GM19099 (cell line): Measurements from ENCODE around the gene CUX1.

Source experiments
- POLR2A ChIP-seq: IDR thresholded peaks from 3 replicates; pipeline ENCODE4 v1.6.1; 2011; ENCODE audit warnings: low read depth; ENCODE audit not compliant: insufficient read length; ENCODE audit errors: extremely low read depth

CUX1 gene

DNA sequence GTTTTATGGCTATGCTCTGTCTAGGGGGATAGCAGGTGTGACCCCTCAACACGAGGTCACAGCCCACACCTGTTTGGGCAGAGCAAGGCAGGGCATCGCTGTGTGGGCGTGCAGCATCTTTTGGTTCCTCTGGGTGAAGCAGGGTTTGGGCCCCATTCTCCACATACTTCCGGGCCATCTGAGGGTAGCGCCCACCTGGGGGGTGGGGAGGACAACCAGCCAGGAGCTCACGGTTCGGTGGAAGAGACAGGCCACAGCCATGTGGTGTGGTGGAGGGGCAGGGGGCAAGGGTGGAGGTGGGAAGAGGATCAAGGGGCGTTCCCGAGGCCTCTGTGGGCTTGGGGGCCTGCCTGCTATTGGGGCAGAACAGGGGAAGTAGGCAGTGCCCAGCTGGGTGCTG lies 471.6 kb downstream of the CUX1 start:
- no peak for TF ChIP-seq POLR2A

DNA sequence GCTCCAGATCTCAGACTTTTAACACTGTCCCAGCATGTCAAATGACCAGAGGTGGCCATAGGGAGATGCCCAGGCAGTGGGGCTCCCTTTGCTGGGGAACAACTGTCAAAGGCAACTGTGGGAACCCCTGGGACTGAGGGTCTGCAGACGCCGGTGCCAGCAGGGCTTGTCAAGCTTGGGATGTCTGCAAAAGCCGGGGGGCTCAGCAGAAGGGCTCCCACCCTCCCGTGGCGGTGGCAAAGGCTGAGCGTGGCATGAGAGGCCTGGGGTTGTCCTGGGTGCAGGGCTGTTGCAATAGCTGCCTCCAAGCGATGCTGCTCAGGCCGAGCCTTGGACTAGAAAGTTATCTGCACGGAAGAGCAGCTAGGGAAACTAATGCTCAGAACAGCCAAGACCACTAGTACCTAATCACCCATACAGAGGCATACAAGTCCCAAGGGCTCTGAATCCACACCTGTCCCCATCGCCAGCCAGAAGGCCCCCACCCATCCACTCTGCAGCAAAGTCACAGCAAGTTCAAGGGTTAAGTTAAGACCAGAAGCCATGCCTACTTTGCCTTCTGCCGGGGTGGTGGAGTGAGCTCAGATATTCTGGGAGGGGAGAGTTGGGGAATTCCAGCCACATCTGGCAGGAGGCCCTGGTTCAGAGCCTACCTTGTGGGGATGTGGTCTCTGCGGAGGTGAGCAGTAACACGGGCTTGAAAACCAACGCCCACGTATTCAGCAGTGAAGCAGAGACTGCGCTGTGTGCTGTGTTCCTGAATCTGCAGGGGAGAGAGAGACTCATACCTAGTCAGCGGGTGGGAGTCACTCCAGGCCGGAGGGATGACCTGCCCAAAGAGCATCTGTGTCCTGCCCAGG lies 473.9 kb downstream of the CUX1 start:
- TF ChIP-seq POLR2A: no peak

DNA sequence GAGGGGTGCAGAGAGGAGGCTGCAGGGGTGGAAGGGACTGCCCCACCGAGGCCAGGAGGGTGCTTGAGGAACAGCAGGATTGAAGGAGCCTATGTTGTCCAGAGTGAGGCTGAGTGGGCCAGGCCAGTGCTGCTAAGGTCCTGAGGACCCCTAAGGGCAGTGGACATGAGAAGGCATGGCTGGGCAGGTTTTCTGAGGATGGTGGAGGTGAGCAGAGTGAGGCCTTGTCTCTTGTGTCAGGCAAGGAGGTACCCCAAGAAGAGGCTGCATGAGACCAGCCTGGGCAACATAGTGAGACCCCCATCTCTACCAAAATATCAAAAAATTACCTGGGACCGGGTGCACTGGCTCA lies 474.5 kb downstream of the CUX1 start:
- no peak for TF ChIP-seq POLR2A

DNA sequence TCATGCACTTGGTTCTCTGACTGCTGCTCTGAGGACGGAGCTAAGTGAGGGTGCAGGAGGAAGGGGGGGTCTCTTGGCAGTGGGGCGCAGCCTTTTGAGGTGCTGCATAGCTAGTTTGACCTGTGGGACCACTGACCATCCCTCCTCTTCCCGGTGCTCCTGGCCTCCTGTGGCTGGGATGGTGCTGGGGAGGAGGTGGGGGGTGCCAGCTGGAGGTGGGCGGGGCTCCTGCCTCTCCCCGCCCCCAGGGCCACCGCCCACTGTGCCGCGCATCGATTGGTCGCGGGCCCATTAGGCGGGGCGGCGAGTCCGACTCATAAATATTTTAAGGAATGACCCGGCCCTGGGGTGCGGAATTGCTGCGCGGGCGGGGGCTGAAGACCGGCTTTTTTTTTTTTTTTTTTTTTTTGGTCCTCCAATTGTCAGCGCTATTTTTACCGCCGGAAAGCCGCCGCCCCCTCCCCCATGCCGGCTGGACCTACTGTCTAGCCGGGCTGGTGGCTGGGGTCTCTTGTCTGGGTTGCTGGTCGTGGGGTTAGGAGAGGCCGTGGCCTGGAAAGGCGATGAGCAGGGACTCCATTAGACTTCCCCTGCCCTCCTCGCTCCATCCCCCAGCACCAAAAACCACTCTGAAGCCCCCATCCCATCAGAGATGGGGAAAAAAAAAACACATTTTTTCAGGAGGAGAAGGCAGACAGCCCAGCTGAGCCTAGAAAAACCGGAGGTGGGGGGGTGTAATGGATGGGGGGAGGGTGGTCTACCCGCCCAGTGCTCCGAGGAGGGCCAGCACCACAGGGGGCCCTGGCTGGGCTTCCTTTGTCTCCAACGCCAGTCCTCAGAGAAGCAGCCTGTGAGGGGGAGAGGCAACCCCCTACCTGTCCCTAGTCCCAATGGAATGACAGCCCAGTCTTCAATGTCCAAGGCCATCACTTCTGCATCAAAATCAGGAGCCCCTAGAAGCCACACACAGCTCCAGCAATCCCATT lies 475.7 kb downstream of the CUX1 start:
- TF ChIP-seq POLR2A: no peak

DNA sequence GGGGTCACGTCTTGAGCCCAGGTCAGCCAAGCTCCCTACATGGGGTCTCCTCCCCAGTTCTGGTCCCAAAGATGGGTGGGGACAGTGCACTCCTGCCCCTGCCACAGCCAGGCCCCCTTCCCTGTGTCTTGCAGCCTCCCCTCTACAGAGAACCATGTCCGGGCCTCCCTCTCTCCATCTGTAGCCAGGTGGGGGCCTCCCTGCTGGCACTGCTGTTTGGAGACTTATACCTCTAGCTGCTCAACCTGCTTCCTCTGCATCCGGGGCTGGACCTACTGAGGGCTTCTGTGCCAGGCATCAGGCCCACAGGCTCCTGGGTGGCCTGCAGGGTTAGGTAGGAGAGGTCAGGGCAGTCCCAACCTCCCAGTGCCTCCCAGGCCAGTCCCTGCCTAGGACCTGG lies 477.2 kb downstream of the CUX1 start:
- no peak for TF ChIP-seq POLR2A

DNA sequence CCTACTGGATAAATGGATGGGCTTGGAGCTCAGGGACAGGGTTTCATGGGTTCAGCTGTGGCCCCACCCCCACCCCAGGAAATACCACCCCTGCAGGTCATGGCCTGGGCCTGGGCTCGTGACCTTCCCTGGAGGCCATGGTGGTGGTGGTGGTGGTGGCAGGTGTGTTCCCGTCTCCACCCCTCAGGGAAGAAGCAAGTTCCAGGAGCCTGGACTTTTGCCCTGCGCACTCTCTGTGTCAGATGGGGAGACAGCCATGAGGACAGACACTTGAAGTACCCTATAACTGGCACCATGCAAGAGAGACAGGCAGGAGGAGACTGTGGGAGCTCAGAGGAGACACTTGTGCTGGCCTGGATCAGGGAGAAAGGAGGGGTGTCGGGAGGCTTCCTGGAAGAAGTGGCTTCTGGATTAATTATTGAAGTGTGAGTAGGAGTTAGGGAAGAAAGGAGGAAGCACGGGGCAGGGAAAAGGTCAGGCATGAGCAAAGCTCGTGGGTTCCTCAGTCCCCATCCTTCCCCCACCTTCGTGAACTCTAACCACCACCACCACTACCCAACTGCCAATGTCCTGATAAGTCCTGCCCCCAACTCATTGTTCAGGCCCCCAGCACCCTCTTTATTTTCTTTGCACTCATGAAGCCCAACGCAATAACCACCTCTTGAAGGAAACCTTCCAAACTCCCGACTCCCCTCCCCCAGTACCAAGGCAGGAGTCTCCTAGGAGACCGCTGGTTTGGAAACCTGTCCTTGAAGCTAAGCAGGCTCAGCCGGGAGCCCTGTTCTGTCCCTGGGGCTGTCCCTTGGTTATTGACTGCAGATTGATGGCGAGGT lies 478.1 kb downstream of the CUX1 start:
- no peak for TF ChIP-seq POLR2A

DNA sequence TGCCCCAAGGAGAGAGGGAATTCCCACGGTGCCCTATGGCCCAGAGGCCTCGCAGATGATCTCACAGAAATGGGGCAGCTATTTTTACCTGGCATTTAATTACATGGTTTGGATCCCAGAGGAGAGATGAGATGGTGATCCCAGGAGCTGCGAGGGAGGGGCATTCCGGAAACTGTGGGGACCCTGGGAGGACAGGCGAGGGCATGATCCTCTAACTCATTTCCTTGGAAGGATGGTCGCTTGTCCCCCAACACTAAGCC lies 478.7 kb downstream of the CUX1 start:
- no peak for TF ChIP-seq POLR2A

DNA sequence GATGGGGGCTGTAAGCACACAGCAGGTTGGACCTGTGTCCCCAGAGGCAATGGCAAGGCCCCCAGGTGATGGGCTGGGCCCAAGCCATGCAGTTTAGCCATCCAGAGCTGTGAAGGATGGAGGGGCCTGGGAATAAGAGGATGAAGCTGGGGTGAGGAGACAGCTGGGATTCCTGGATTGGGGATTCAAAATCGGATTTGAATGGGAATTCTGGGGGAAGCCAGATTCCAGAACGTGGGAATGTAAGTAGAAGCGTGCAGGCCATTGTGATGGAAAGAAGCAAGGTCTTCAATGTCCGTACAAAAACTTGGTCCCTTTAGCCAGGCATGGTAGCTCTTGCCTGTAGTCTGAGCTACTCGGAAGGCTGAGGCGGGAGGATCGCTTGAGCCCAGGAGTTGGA lies 479.1 kb downstream of the CUX1 start:
- TF ChIP-seq POLR2A: no peak

DNA sequence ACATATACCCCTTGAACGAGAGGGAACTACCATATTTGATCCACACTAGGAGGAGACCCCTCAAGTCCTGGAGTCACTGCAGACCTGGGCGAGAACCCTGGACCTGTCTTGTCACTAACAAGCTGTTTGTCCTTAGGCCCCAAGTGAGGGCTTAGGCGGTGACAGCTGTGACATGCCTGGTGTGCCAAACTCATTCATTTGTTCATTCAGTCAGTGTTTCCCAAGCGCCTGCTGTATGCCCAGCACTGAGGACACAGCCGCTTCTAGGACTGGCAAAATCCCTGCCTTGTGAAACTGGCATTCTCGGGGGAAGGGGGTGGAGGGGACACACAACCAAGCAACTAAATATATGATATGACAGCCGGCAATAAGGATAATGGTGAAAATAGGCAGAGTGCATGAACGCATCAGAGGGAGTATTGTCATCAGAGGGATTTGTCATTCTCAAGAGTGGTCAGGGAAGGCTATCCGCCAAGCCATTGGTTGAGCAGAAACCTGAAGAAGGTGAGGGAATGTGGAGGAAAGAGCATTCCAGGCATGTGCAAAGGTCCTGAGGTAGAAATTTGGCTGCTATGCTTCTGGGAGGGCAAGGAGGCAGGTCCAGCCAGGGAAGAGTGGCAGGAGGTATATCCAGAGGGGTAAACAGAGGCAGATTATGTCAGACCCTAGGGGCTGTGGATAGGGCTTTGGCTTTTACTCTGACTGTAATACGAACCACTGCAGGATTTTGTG lies 480.2 kb downstream of the CUX1 start:
- TF ChIP-seq POLR2A: no peak

DNA sequence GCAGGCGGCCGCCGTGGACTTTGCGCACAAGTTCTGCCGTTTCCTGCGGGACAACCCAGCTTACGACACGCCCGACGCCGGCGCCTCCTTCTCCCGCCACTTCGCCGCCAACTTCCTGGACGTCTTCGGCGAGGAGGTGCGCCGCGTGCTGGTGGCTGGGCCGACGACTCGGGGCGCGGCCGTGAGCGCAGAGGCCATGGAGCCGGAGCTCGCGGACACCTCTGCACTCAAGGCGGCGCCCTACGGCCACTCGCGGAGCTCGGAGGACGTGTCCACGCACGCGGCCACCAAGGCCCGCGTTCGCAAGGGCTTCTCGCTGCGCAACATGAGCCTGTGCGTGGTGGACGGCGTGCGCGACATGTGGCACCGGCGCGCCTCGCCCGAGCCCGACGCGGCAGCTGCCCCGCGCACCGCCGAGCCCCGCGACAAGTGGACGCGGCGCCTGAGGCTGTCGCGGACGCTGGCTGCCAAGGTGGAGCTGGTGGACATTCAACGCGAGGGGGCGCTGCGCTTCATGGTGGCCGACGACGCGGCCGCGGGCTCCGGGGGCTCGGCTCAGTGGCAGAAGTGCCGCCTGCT lies 483.3 kb downstream of the CUX1 start:
- TF ChIP-seq POLR2A: no peak

DNA sequence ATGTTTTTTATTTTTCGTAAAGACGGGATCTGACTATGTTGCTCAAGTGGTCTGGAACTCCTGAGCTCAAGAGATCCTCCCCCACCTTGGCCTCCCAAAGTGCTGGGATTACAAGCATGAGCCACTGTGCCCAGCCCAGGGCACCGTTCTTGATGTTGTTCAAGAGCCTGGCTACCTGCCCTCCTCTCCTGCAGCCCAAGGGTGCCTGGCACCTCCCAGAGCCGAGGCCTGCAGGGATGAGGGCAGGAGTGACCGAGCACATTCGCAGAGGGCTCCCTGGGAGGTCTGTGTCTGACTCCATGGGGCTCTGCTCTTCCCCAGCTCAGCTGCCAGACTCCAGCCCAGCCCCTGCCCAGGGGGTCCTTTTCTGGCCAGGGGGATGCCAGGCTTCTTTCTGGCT lies 484.6 kb downstream of the CUX1 start:
- no peak for TF ChIP-seq POLR2A

DNA sequence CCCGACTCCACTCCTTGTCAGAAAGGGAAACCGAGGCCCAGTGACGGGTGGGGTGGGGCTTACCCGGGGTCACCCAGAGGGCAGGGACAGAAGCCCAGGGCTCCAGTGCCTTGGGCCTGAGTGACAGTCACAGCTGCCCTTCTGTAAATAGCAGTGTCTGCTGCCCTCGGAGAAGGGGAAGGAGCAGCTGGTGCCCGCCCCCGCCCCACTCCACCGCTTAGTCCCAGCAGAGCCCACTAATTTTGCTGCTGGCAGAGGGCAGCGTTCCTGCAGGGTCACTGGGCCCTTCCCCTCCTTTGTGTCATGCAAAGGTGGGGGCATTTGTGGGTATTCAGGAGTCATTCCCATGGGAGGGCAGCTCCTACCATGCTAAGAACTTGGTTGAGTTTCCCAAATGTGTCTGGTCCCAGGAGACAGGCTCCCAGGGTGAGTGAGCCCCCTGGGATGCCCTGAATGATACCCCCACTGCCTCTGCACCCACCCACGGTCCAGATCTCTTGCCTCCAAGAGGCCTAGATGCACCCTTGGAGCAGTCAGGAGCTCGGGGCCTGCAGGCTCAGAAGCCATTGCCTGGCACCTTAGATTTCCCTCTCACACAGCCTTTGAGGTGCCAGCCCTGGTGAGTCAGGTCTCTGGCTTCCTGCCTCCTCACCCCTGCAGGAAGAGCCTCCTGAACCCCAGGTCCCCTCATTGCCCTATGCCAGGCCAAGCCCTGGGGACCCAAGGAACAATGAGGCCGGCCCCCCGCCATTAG lies 486.4 kb downstream of the CUX1 start:
- TF ChIP-seq POLR2A: no peak

DNA sequence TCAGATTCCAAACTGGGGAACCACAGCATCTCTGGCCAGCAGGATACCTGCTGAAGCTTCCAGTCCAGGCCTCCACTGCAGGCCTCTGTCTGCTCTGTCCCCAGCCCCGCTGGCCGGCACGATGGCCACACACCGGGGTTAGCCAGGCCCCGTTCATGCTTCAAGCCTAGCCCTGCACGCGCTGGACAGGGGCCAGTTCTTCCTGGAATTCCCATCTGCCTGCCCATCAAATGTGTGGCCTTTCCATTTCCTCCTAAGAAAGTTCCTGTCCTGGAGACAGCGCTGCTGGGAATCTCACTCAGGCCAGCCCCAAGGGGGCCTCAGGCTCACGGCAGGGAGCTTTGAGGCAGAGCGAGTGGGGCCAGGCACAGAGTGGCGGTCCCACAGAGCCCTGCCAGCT lies 487.2 kb downstream of the CUX1 start:
- no peak for TF ChIP-seq POLR2A
